ENCODE data around the gene ACOT13. TPM values are rescaled to one million over a fixed set of nuclear protein-coding genes. Genes with fewer than 3 reads are reported as not detected.
"Not testable (repeated sequence)": the region's sequence is repeated elsewhere in the genome, so short reads cannot be mapped to it uniquely, and the experiment has no call there.

Gene ACOT13
- total RNA-seq, 1 experiment from 2014 or later: 15.7 TPM

DNA sequence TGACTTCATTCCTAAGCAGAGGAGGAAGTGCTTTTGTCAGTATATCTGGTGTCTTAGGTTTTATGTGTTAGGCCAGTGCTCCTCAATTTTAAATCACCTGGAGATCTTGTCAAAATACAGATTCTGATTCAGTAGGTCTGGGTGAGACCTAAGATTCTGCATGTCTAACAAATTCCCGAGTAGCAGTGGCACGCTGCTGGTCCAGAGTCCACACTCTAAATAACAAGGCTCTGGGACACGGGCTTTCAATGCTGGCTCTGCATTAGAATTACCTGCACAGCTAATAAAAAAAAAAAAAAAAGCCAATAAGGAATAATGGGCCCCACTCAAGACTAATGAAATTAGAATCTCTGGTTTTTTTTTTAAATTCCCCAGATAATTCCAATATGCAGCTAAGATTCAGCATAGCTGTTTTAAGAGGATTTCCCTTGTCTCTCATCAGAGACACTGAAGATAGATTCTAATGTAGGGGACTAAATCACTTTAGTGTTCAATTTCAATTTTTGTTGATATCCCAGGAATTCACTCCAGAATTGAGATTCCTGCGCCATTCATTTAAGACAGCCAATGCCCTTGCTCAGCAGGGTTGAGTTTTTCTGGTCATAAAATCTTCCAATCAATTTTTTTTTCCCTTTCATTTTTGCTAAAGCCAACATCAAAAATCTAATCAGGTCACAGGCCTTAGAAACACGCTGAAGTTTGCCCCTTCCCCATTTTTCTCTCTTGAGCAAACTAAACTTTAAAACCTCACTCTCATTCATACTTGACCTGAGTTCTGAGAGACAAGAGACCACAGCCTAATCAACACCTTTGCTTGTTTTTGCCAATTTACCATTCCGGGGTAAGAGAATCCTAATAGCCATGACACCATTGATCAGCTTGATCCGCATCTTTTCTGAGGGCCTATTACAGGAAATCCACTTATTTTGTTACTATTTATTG, 2.6 kb upstream of the ACOT13 start:
- peak overlapping the region; percentile 87 for H3K4me2 ChIP-seq (ENCODE audit: low read depth, low read length, poor library complexity, severe bottlenecking)

DNA sequence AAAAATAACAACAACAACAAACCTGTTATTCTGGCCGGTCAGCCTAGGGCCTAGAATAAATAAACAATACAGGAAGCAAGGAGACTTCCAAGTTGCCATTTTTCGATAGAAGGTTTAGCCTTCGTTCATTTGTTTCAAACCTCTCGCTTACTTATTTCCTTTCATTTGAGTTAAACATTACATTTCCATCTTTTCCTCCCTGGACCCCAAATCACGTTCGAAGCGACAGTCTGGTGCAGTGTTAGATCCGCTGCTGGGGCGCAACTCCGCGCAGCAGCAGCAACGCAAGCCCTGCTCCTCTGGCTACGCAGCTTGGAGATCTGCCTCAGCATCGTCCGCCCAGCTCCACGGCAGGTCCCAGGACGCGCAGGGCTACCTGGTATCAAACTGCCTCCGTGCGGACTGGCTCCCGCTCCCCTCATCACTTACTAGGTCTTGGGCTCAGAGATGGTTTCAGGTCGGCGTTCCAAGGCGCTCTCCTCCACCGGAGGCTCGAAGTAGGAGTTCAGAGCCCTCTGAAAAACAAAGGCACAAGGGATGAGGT, 708 bp upstream of the ACOT13 start:
- Histone ChIP-seq H3K79me2 (ENCODE audit: low read length) (peaks cover 64% of the 10 kb centered on the region), H3K4me3 (ENCODE audit: low read length) (peak overlapping the region; percentile 93), H4K20me1 (ENCODE audit: insufficient read depth, low read depth, low read length) (no peaks in the 10 kb centered on the region), H3K9me2 (replicated peaks; ENCODE audit: insufficient read depth, low read length) (no peaks in the 10 kb centered on the region), H3K4me2 (ENCODE audit: low read depth, low read length, poor library complexity, severe bottlenecking) (peak overlapping the region; percentile 87), H3K27me3 (ENCODE audit: low read length) (no peaks in the 10 kb centered on the region), H3K9me3 (ENCODE audit: low read length) (peaks cover 4% of the 10 kb centered on the region; the same call in 1 of the 2 replicates), H2AFZ (ENCODE audit: low read length) (peak overlapping the region; percentile 85), H3K9ac (ENCODE audit: low read length) (peak overlapping the region; percentile 96), H3K4me1 (ENCODE audit: low read length) (peaks cover 29% of the 10 kb centered on the region), H3K36me3 (ENCODE audit: insufficient read depth, low read length) (peaks cover 27% of the 10 kb centered on the region), H3K27ac (ENCODE audit: low read length) (peak overlapping the region; percentile 74)
- peak; percentile 76 for DNase-seq

More for the DNA sequence above, 2.6 kb upstream of the ACOT13 start:
- DNase-seq: no peak
- H3K4me3 ChIP-seq (ENCODE audit: low read length): peak overlapping the region; percentile 93
- H2AFZ ChIP-seq (ENCODE audit: low read length): no peak overlapping the region
- H3K36me3 ChIP-seq (ENCODE audit: insufficient read depth, low read length): peaks cover 18% of the 10 kb centered on the region; the same call in 1 of the 2 replicates
- no peaks in the 10 kb centered on the region for H3K9me3 ChIP-seq (ENCODE audit: low read length)
- H3K9ac ChIP-seq (ENCODE audit: low read length): peak overlapping the region; percentile 96; the same call in 1 of the 2 replicates
- H3K27ac ChIP-seq (ENCODE audit: low read length): no peak overlapping the region
- no peaks in the 10 kb centered on the region for H3K27me3 ChIP-seq (ENCODE audit: low read length)
- no peaks in the 10 kb centered on the region for H4K20me1 ChIP-seq (ENCODE audit: insufficient read depth, low read depth, low read length)
- peaks cover 29% of the 10 kb centered on the region for H3K4me1 ChIP-seq (ENCODE audit: low read length)
- H3K79me2 ChIP-seq (ENCODE audit: low read length): peaks cover 75% of the 10 kb centered on the region
- no peaks in the 10 kb centered on the region for H3K9me2 ChIP-seq (replicated peaks; ENCODE audit: insufficient read depth, low read length)

GRCh38 chr6:24667378-24667803, 514 bp downstream of the ACOT13 start:
- Histone ChIP-seq H3K9me2 (replicated peaks; ENCODE audit: insufficient read depth, low read length) (no peaks in the 10 kb centered on the region), H3K4me3 (ENCODE audit: low read length) (peak overlapping the region; percentile 93), H3K9ac (ENCODE audit: low read length) (peak overlapping the region; percentile 96), H3K27me3 (ENCODE audit: low read length) (no peaks in the 10 kb centered on the region), H3K36me3 (ENCODE audit: insufficient read depth, low read length) (peaks cover 27% of the 10 kb centered on the region), H3K4me1 (ENCODE audit: low read length) (peaks cover 29% of the 10 kb centered on the region), H3K79me2 (ENCODE audit: low read length) (peaks cover 64% of the 10 kb centered on the region), H2AFZ (ENCODE audit: low read length) (peak overlapping the region; percentile 64), H3K4me2 (ENCODE audit: low read depth, low read length, poor library complexity, severe bottlenecking) (peak overlapping the region; percentile 81), H4K20me1 (ENCODE audit: insufficient read depth, low read depth, low read length) (no peaks in the 10 kb centered on the region), H3K9me3 (ENCODE audit: low read length) (peaks cover 4% of the 10 kb centered on the region; the same call in 1 of the 2 replicates), H3K27ac (ENCODE audit: low read length) (peak overlapping the region; percentile 66)
- DNase-seq: peak; percentile 55

DNA sequence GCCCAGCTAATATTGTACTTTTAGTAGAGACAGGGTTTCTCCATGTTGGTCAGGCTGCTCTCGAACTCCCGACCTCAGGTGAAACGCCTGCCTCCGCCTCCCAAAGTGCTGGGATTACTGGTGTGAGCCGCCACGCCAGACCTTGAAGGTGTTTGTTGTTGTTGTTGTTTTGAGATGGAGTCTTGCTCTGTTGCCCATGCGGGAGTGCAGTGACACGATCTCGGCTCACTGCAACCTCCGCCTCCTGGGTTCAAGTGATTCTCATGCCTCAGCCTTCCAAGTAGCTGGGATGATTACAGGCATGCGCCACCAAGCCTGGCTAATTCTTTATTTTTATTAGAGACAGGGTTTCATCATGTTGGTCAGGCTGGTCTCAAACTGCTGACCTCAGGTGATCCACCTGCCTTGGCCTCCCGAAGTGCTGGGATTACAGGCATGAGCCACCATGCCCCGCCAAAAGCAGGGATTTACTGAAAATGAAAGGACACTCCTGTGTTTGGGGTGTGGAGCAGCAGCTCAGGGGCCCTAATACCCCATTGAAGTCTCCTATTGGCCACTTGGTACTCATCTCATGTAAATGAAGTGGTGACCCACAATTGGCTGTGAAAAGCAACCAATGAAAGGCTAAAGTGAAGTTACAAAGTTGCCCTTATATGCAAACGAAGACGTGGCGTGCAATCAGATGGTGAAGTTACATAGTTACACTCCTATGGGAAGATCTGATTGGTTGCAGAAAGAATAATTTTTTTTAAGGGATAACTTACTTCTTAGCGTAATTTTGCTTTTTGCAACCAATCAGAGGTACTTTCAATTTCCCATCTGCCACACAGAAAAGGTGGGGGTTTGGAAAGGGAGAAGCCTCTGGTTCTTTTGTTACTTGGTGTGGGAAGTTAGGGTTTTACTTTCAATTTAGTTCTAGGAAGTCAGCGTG, 1.5 kb downstream of the ACOT13 start:
- Histone ChIP-seq H3K9ac (ENCODE audit: low read length) (peak overlapping the region; percentile 96), H3K4me1 (ENCODE audit: low read length) (peaks cover 29% of the 10 kb centered on the region), H3K36me3 (ENCODE audit: insufficient read depth, low read length) (peaks cover 22% of the 10 kb centered on the region), H3K4me3 (ENCODE audit: low read length) (peak overlapping the region; percentile 93), H3K4me2 (ENCODE audit: low read depth, low read length, poor library complexity, severe bottlenecking) (peak overlapping the region; percentile 81), H3K79me2 (ENCODE audit: low read length) (peaks cover 55% of the 10 kb centered on the region)
- not testable (repeated sequence) for H3K27me3 ChIP-seq (ENCODE audit: low read length); H2AFZ ChIP-seq (ENCODE audit: low read length); H3K9me3 ChIP-seq (ENCODE audit: low read length); H3K9me2 ChIP-seq (replicated peaks; ENCODE audit: insufficient read depth, low read length); H3K27ac ChIP-seq (ENCODE audit: low read length); H4K20me1 ChIP-seq (ENCODE audit: insufficient read depth, low read depth, low read length)
- peak; percentile 42 for DNase-seq

DNA sequence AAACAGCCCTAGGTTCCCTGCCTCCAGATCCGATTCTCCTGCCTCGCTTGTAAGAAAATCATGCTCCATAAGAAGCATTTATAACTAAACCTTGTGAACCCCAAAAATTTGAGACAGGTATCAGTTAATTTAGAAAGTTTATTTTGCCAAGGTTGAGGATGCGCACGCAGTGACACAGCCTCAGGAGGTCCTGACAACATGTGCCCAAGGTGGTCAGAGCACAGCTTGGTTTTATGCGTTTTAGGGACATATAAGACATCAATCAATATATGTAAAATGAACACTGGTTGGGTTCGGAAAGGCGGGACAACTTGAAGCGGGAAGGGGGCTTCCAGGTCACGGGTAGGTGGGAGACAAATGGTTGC, 2.1 kb downstream of the ACOT13 start:
- peaks cover 29% of the 10 kb centered on the region for H3K4me1 ChIP-seq (ENCODE audit: low read length)
- DNase-seq: no peak
- H3K4me3 ChIP-seq (ENCODE audit: low read length): no peak overlapping the region
- no peaks in the 10 kb centered on the region for H3K9me2 ChIP-seq (replicated peaks; ENCODE audit: insufficient read depth, low read length)
- no peaks in the 10 kb centered on the region for H4K20me1 ChIP-seq (ENCODE audit: insufficient read depth, low read depth, low read length)
- no peak overlapping the region for H3K9ac ChIP-seq (ENCODE audit: low read length)
- H2AFZ ChIP-seq (ENCODE audit: low read length): no peak overlapping the region
- H3K27ac ChIP-seq (ENCODE audit: low read length): no peak overlapping the region
- peaks cover 13% of the 10 kb centered on the region; the same call in 1 of the 2 replicates for H3K9me3 ChIP-seq (ENCODE audit: low read length)
- peaks cover 18% of the 10 kb centered on the region for H3K36me3 ChIP-seq (ENCODE audit: insufficient read depth, low read length)
- H3K4me2 ChIP-seq (ENCODE audit: low read depth, low read length, poor library complexity, severe bottlenecking): no peak overlapping the region
- no peaks in the 10 kb centered on the region for H3K27me3 ChIP-seq (ENCODE audit: low read length)
- H3K79me2 ChIP-seq (ENCODE audit: low read length): peaks cover 52% of the 10 kb centered on the region

GRCh38 chr6:24670492-24670891, 3.6 kb downstream of the ACOT13 start:
- Histone ChIP-seq H3K9me3 (ENCODE audit: low read length) (peaks cover 16% of the 10 kb centered on the region; the same call in 1 of the 2 replicates), H3K79me2 (ENCODE audit: low read length) (peaks cover 40% of the 10 kb centered on the region), H3K4me1 (ENCODE audit: low read length) (peaks cover 15% of the 10 kb centered on the region)
- not testable (repeated sequence) for H3K36me3 ChIP-seq (ENCODE audit: insufficient read depth, low read length); H3K27ac ChIP-seq (ENCODE audit: low read length); DNase-seq; H3K9ac ChIP-seq (ENCODE audit: low read length); H3K27me3 ChIP-seq (ENCODE audit: low read length); H4K20me1 ChIP-seq (ENCODE audit: insufficient read depth, low read depth, low read length); H3K9me2 ChIP-seq (replicated peaks; ENCODE audit: insufficient read depth, low read length); H3K4me2 ChIP-seq (ENCODE audit: low read depth, low read length, poor library complexity, severe bottlenecking); H3K4me3 ChIP-seq (ENCODE audit: low read length); H2AFZ ChIP-seq (ENCODE audit: low read length)

DNA sequence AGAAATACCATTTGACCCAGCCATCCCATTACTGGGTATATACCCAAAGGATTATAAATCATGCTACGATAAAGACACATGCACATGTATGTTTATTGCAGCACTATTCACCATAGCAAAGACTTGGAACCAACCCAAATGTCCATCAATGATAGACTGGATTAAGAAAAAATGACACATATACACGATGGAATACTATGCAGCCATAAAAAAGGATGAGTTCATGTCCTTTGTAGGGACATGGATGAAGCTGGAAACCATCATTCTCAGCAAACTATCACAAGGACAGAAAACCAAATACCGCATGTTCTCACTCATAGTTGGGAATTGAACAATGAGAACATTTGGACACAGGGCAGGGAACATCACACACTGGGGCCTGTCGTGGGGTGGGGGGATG, 4.2 kb downstream of the ACOT13 start:
- not testable (repeated sequence) for H3K27ac ChIP-seq (ENCODE audit: low read length); H3K9me2 ChIP-seq (replicated peaks; ENCODE audit: insufficient read depth, low read length); H3K9ac ChIP-seq (ENCODE audit: low read length); H3K4me2 ChIP-seq (ENCODE audit: low read depth, low read length, poor library complexity, severe bottlenecking); H3K27me3 ChIP-seq (ENCODE audit: low read length); DNase-seq; H3K4me3 ChIP-seq (ENCODE audit: low read length); H4K20me1 ChIP-seq (ENCODE audit: insufficient read depth, low read depth, low read length); H2AFZ ChIP-seq (ENCODE audit: low read length); H3K36me3 ChIP-seq (ENCODE audit: insufficient read depth, low read length)
- H3K4me1 ChIP-seq (ENCODE audit: low read length): peaks cover 12% of the 10 kb centered on the region
- H3K9me3 ChIP-seq (ENCODE audit: low read length): peaks cover 16% of the 10 kb centered on the region; the same call in 1 of the 2 replicates
- peaks cover 34% of the 10 kb centered on the region for H3K79me2 ChIP-seq (ENCODE audit: low read length)

Measured in Karpas-422 (cell line).